Measurements from ENCODE around the gene EIF4E2. TPM values are rescaled to one million over a fixed set of nuclear protein-coding genes. Genes with fewer than 3 reads are reported as not detected.
"Not testable (repeated sequence)": the region's sequence is repeated elsewhere in the genome, so short reads cannot be mapped to it uniquely, and the experiment has no call there.

EIF4E2 gene
- total RNA-seq, 4 donors from 2014 or later: 23.8 to 38.5 (median 27.8) TPM

DNA sequence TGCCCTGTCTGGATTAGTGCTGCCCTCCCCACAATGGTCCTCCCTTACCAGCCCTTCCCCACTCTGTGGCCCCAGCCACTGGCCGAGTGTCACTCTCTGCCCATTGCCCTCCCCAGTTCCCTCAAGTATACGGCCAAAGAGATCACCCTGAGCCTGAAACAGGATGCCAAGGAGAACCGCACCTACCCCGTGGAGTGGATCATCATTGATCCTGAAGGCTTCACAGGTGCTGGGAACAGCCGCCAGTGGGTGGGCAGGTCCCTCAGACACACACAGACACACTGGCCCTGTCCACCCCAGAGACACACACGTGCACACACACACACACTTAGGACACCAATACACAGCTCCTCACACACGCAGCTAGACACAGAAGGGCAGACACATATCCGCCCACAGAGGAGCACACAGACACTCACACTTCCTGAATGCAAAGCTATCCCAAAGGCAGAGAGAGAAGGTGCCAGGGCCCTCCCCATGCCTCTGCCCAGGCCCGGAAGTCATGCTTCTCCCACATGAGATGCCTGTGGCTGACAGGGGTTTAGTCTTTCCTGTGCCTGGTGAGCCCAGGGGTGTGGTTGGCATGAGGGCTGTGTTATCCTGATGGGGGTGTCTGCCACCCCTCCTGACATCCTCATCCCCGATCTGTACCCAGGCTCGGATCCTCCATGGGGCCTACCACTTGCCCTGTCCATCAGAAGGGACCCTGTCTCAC, 21.6 kb upstream of the EIF4E2 start:
- no peak for DNase-seq (ENCODE audit: low spot score in 2 of 2)
- Histone ChIP-seq H3K4me1 (peaks cover 0 to 15% (median 2%) of the 10 kb centered on the region in 4 donors), H3K9me3 (no peaks in the 10 kb centered on the region), H3K27ac (no peak overlapping the region), H3K36me3 (no peaks in the 10 kb centered on the region), H3K4me3 (no peak overlapping the region), H3K27me3 (peaks cover 0 to 56% of the 10 kb centered on the region in 2 donors)
- no peak for TF ChIP-seq CTCF (IDR thresholded peaks at IDR 0.05)
- TF ChIP-seq POLR2A (IDR thresholded peaks at IDR 0.05): no peak
- TF ChIP-seq EP300 (IDR thresholded peaks at IDR 0.05): no peak
- 68 to 75% methylated on average over 10 of the region's 11 CpGs for WGBS, 2 donors

DNA sequence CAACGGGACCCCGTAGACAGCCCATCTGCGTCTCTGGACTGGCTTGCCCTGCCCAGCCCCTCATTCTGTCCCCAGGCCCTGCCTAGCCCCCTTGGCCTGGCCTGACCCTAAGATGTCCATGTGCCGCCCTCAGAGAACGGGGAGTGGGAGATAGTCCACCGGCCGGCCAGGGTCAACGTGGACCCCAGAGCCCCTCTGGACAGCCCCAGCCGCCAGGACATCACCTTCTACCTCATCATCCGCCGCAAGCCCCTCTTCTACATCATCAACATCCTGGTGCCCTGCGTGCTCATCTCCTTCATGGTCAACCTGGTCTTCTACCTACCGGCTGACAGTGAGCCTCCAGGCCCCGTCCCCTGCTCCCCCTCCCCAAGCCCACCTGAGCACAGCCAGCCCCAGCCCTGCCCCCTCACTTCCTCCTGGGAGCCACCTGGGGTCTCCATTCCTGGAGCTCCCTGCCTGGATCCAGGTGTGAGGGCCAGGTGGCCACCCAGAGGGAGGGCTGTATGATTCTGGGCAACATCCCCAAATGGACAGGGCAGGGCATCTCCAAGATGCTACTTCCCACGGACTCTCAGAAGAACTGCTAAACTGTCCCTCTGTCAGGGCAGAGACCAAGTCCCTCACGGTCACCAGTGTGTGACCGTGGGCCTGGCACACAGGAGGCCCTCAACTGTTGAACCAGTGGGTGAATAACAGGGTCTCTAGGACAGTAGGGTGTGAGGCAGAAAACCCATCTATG, 20.5 kb upstream of the EIF4E2 start:
- H3K27ac ChIP-seq: no peak overlapping the region
- H3K4me3 ChIP-seq: no peak overlapping the region
- H3K27me3 ChIP-seq: peaks cover 0 to 54% of the 10 kb centered on the region in 2 donors
- peaks cover 0 to 8% (median 0%) of the 10 kb centered on the region in 4 donors for H3K4me1 ChIP-seq
- no peaks in the 10 kb centered on the region for H3K36me3 ChIP-seq
- no peak for DNase-seq (ENCODE audit: low spot score in 2 of 2)
- WGBS, 2 donors: 83 to 87% methylated on average over 17 of the region's 17 CpGs
- no peak for TF ChIP-seq CTCF (IDR thresholded peaks at IDR 0.05)
- no peak for TF ChIP-seq EP300 (IDR thresholded peaks at IDR 0.05)
- H3K9me3 ChIP-seq: no peaks in the 10 kb centered on the region

- peaks cover 0 to 1% (median 0%) of the 10 kb centered on the region in 4 donors for H3K4me1 ChIP-seq
- no peak overlapping the region for H3K4me3 ChIP-seq
- H3K27me3 ChIP-seq: peaks cover 0 to 54% of the 10 kb centered on the region in 2 donors
- H3K9me3 ChIP-seq: peaks cover 0 to under 1% (median 0%) of the 10 kb centered on the region in 4 donors
- TF ChIP-seq CTCF (IDR thresholded peaks at IDR 0.05) (no peak), POLR2A (IDR thresholded peaks at IDR 0.05) (no peak), EP300 (IDR thresholded peaks at IDR 0.05) (no peak)
- DNase-seq (ENCODE audit: low spot score in 2 of 2): no peak
- no peaks in the 10 kb centered on the region for H3K36me3 ChIP-seq
- WGBS, 2 donors: 70 to 72% methylated on average over 9 of the region's 9 CpGs
- H3K27ac ChIP-seq: no peak overlapping the region
Observed at GRCh38 chr2:232530626-232531260, 19.7 kb upstream of the EIF4E2 start.

GRCh38 chr2:232532419-232532818, 18.1 kb upstream of the EIF4E2 start:
- WGBS, 2 donors: 64 to 76% methylated on average over 9 of the region's 9 CpGs
- H3K27ac ChIP-seq: no peak overlapping the region
- no peaks in the 10 kb centered on the region for H3K4me1 ChIP-seq
- H3K4me3 ChIP-seq: no peak overlapping the region
- DNase-seq (ENCODE audit: low spot score in 2 of 2): no peak
- H3K36me3 ChIP-seq: no peaks in the 10 kb centered on the region
- H3K9me3 ChIP-seq: peaks cover 0 to 7% (median 0%) of the 10 kb centered on the region in 4 donors
- TF ChIP-seq EP300 (IDR thresholded peaks at IDR 0.05) (no peak), CTCF (IDR thresholded peaks at IDR 0.05) (no peak), POLR2A (IDR thresholded peaks at IDR 0.05) (no peak)
- H3K27me3 ChIP-seq: peaks cover 0 to 58% of the 10 kb centered on the region in 2 donors

GRCh38 chr2:232532821-232533220, 17.7 kb upstream of the EIF4E2 start:
- WGBS, 2 donors: 86 to 89% methylated on average over 7 of the region's 7 CpGs
- H3K9me3 ChIP-seq; H3K4me1 ChIP-seq; H3K36me3 ChIP-seq; H3K4me3 ChIP-seq; H3K27ac ChIP-seq; DNase-seq (ENCODE audit: low spot score in 2 of 2): not testable (repeated sequence)
- peaks cover 0 to 62% of the 10 kb centered on the region in 2 donors for H3K27me3 ChIP-seq

All from tibial nerve (tissue), 4 donors.